Heart right ventricle (tissue), 16 donors: Measurements from ENCODE around the gene SLC9A5. TPM values are rescaled to one million over a fixed set of nuclear protein-coding genes. Genes with fewer than 3 reads are reported as not detected.
A peak's percentile ranks its signal among the peaks of the same experiment; 100 is the strongest.

Source experiments
- ATAC-seq, 8 donors: fragments of 200-7000 bp; cut with Tn5 transposase; one replicate each; pipeline ENCODE4 v1.9.1; 2020; ENCODE audit warnings: mild to moderate bottlenecking in 8 of 8, moderate library complexity in 8 of 8, moderate number of reproducible peaks in 1 of 8
- DNase-seq, 2 donors: peaks; one replicate each; pipeline ENCODE4 v3.0.0-alpha.2; 2020
- H3K27ac ChIP-seq, 10 donors: fragments of 200-600 bp; sonication (generic) in 2 of 10; one replicate each; pipeline versions ENCODE4 v1.5.0 to v1.8.0; 2020 to 2022; ENCODE audit warnings: mild to moderate bottlenecking in 3 of 10
- H3K27me3 ChIP-seq, 7 donors: fragments of 200-600 bp; one replicate each; pipeline ENCODE4 v1.8.0; 2021 to 2022; ENCODE audit warnings: mild to moderate bottlenecking in 2 of 7
- H3K36me3 ChIP-seq, 9 donors: fragments of 200-600 bp; sonication (generic) in 1 of 9; one replicate each; pipeline versions ENCODE4 v1.5.0 to v1.8.0; 2020 to 2022; ENCODE audit warnings: mild to moderate bottlenecking in 2 of 9
- H3K4me1 ChIP-seq, 9 donors: fragments of 200-600 bp; sonication (generic) in 1 of 9; one replicate each; pipeline versions ENCODE4 v1.5.0 to v1.8.0; 2020 to 2022; ENCODE audit warnings: mild to moderate bottlenecking in 4 of 9
- H3K4me3 ChIP-seq, 10 donors: fragments of 200-600 bp; sonication (generic) in 2 of 10; one replicate each; pipeline versions ENCODE4 v1.5.0 to v1.8.0; 2020 to 2022; ENCODE audit warnings: mild to moderate bottlenecking in 7 of 10, moderate library complexity in 2 of 10
- H3K9me3 ChIP-seq, 11 donors: fragments of 200-600 bp in 10 of 11; sonication (generic) in 2 of 11; one replicate each; pipeline versions ENCODE4 v1.5.0 to v1.8.0; 2013 to 2022; ENCODE audit warnings: mild to moderate bottlenecking in 2 of 11, control low read depth in 1 of 11, moderate library complexity in 1 of 11
- WGBS, 2 donors: extraction: QIAGEN DNeasy Blood & Tissue Kit; methylation state at CpG; one replicate each; pipeline ENCODE4 v1.1.7; 2013; ENCODE audit warnings: inconsistent platforms in 1 of 2; 5-methylcytosine and 5-hydroxymethylcytosine counted together
- intact Hi-C, 10 donors: fragments of 100-400 bp; cut with DNase I; formaldehyde crosslinking; loops; one replicate each; pipeline versions ENCODE4 v1.11.1 to v1.14.2; 2022
- polyA plus RNA-seq, 2 donors: library from polyadenylated mRNA; stranded (reverse); fragments of 200-250 nt; gene quantifications; one replicate each; pipeline ENCODE4 v1.2.3, GENCODE V29; 2013
- total RNA-seq, 10 donors: library from RNA; stranded (reverse); fragmentation: NEBNext Ultra II Directional in 3 of 10; extraction: Animal tissue kit (Norgen Biotek cat#: 25700) in 3 of 10; gene quantifications; one replicate each; pipeline versions ENCODE4 v1.2.1 to v1.2.4, GENCODE V29; 2021 to 2023
- TF ChIP-seq, protein P1 (sequence below), 9 donors: fragments of 200-600 bp; sonication (generic) in 2 of 9; IDR thresholded peaks; one replicate each; pipeline versions ENCODE4 v1.5.0 to v1.8.0; 2021 to 2022; ENCODE audit warnings: antibody characterized with exemption in 9 of 9, mild to moderate bottlenecking in 5 of 9, moderate library complexity in 1 of 9
- donor health status: Arrhythmogenic right ventricular cardiomyopathy.
- donor health status: ischemic (EF 13 %, LVEDD 7.1; RV severe dilation, severe dysfunction).
- donor health status: healthy with polysubstance abuse.
- donor health status: DM: no; HTN: yes; CAD: no.
- donor health status: DM: no; HTN: no; CAD: no.
- donor health status: ischemic (EF 25% LVEDD 6.9; RV normal size, moderate dysfunction).
- donor health status: ischemic (EF 25% LVEDD 5.7; RV mildly dilated, moderate dysfunction).
- donor health status: healthy.
- donor health status: DM: yes; HTN: yes; CAD: no.
- donor health status: Ischemic cardiomyopathy.
- donor health status: ischemic (EF 35%, LVEDD 5.7; RV mildly dilated, moderate dysfunction).
- donor health status: nonischemic (EF 11% LVEDD 7.7; RV severe dilation, severe dysfunction).
- donor health status: DM: yes; HTN: yes; CAD: no.
- donor health status: PGD.
- donor health status: ischemic (EF 29% LVEDD 5.4; RV normal size, mild dysfunction).
- donor health status: nonischemic (EF 23%, LVEDD 6.1; RV moderate dilation, normal function).

Gene SLC9A5
- total and polyA plus RNA-seq, 12 donors: 0.26 to 2.4 (median 1.0) TPM

DNA sequence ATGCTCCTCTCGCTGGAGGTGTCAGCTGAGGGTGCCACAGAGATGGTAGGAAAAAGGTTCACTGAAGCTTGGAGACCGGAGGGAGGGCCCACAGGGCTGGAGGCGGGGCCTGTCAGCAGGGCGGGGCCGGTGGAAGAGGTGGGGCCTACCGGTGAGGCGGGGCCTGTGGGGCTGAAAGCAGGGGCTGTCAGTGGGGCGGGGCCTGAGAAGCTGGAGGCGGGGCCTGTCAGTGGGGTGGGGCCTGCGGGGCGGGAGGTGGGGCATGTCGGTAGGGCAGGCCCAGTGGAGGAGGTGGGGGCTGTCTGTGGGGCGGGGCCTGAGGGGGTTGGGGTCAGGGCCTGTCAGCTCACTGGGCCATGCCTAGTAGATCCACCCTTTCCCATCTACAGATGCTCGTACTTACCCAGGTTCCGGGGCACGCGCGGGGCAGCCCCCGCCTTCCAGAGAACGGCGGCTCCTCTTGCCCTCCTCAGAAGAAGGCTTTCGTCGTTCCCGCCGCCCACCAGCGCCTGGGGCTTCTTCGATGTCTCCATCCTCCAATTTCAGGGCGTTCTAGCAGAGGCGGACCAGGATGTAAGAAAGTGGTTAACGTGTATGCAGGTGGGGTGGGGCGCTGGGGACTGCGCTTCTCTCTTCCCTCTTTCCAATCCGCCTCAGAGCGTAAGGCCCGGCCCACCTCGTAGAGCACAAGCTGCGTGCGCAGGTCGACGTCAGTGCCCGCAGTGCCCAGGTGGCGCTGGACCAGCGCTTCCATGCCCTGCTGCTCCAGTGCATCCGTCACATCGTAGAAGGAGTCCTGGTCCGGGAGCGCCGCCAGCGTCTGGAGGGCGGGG lies 12.0 kb upstream of the SLC9A5 start:
- Histone ChIP-seq H3K4me3 (no peak overlapping the region), H3K4me1 (peaks cover 15 to 25% (median 19%) of the 10 kb centered on the region in 9 donors), H3K9me3 (no peaks in the 10 kb centered on the region), H3K36me3 (peaks cover 0 to 90% (median 56%) of the 10 kb centered on the region in 9 donors), H3K27me3 (no peaks in the 10 kb centered on the region), H3K27ac (no peak overlapping the region)
- intact Hi-C loops: no loop called here
- DNase-seq (peak in 1 of 2 donors; percentile 46), ATAC-seq (peak in 5 of 8 donors; percentile 6 to 21 (median 15))
- TF ChIP-seq, protein P1, sequence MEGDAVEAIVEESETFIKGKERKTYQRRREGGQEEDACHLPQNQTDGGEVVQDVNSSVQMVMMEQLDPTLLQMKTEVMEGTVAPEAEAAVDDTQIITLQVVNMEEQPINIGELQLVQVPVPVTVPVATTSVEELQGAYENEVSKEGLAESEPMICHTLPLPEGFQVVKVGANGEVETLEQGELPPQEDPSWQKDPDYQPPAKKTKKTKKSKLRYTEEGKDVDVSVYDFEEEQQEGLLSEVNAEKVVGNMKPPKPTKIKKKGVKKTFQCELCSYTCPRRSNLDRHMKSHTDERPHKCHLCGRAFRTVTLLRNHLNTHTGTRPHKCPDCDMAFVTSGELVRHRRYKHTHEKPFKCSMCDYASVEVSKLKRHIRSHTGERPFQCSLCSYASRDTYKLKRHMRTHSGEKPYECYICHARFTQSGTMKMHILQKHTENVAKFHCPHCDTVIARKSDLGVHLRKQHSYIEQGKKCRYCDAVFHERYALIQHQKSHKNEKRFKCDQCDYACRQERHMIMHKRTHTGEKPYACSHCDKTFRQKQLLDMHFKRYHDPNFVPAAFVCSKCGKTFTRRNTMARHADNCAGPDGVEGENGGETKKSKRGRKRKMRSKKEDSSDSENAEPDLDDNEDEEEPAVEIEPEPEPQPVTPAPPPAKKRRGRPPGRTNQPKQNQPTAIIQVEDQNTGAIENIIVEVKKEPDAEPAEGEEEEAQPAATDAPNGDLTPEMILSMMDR (IDR thresholded peaks at IDR 0.05): no peak
- 82 to 83% methylated on average over 43 to 50 of the region's 50 CpGs for WGBS, 2 donors

DNA sequence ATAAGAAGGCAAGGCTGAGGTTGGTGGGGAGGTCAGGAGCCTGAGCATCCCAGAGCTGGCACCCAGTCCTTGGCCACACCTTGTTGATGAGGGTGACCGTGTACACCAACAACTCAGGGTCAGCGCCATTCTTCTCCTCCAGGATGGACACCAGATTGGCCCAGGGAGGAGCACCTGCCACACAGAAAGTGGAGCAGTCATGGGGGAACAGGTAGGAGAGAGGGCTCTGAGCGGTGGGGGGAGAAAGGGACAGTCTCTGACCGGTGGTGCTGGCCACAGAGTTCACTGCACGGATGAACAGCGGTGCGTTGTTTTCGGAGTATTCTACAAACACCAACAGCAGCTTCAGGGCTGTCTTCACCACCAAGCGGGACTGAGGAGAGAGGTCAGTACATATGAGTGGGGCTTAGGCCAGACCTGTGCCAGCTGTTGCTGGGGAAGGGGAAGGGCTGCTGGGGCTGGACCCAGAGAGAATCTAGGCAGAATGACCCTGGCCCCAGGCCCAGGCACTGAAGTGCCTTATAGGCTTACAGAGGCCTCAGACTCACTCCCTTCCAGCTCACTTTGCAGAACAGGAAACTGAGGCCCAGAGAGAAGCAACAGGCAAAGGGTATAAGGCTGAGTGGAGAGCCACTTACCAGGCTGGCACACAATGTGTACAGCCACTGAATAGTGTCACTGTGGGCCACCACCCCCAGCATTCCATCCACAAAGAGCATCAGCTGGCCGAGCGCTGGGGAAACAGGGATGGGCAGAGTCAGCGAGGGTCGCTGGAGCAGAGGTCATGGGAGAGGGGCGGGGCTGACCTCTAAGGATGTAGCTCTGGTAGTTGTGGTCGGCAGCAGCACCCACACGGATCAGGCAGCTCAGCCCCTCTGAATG lies 11.1 kb upstream of the SLC9A5 start:
- peaks cover 23 to 34% (median 28%) of the 10 kb centered on the region in 9 donors for H3K4me1 ChIP-seq
- no peak for DNase-seq
- intact Hi-C loops: no loop called here
- peaks cover 0 to 84% (median 53%) of the 10 kb centered on the region in 9 donors for H3K36me3 ChIP-seq
- H3K4me3 ChIP-seq: no peak overlapping the region
- H3K27me3 ChIP-seq: no peaks in the 10 kb centered on the region
- ATAC-seq: no peak
- no peaks in the 10 kb centered on the region for H3K9me3 ChIP-seq
- 83 to 84% methylated on average over 16 of the region's 16 CpGs for WGBS, 2 donors
- H3K27ac ChIP-seq: no peak overlapping the region
- TF ChIP-seq, protein P1 (IDR thresholded peaks at IDR 0.05): no peak

DNA sequence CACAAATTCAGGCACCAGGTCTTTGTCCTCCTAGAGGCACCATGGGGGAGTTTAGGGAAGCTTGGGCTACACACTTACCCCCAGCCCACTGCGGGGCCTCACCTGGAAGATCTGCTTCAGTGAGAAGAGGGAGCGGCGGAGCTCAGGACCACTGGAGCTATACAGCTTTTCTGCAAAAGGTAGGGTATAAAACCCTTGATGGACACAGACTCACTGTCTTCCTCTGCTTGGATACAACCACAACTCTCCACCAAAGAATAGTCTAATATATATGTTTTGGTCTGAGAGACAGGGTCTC lies 10.6 kb upstream of the SLC9A5 start:
- no peak for ATAC-seq
- intact Hi-C loops: no loop called here
- TF ChIP-seq, protein P1 (IDR thresholded peaks at IDR 0.05): no peak
- DNase-seq: no peak
- 96 to 100% methylated on average over 3 of the region's 3 CpGs for WGBS, 2 donors
- no peak overlapping the region for H3K27ac ChIP-seq
- no peaks in the 10 kb centered on the region for H3K27me3 ChIP-seq
- peaks cover 0 to 78% (median 53%) of the 10 kb centered on the region in 9 donors for H3K36me3 ChIP-seq
- no peak overlapping the region for H3K4me3 ChIP-seq
- H3K4me1 ChIP-seq: peaks cover 24 to 40% (median 34%) of the 10 kb centered on the region in 9 donors
- no peaks in the 10 kb centered on the region for H3K9me3 ChIP-seq

DNA sequence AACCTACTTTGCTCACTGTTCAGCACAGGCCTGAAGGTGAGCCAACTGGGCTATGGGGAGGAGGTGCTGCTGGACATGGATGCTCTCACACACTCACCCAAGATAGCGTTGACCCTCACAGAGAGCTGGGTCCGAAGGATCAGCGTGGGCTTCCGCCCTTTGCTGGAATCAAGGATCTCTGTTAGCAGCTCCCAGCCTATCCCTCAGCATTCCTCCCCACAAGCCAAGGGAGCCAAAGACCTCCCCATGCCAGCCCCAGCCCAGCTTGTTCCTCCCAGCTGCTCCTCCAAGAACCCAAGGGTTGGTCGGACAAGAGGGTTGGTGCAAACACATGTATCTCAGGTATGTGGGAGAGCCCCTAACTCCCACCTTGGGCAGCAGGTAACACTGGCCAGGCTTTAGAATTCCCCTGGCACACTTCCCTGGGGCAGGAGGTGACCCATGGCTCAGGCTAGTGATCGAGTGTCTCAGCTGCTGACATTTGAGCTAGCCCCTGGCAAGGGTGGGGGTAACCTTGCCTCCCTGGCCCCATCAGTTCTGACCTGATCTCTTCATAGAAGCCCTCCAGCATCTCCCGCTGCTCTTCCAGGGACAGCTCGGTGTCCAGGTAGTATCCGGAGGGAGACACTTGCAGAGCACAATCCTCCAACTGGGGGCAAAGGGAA lies 9.8 kb upstream of the SLC9A5 start:
- 94 to 95% methylated on average over 9 of the region's 9 CpGs for WGBS, 2 donors
- intact Hi-C loops: no loop called here
- TF ChIP-seq, protein P1 (IDR thresholded peaks at IDR 0.05): no peak
- no peak overlapping the region for H3K4me3 ChIP-seq
- H3K4me1 ChIP-seq: peaks cover 30 to 47% (median 41%) of the 10 kb centered on the region in 9 donors
- DNase-seq (no peak), ATAC-seq (no peak)
- peaks cover 0 to 71% (median 49%) of the 10 kb centered on the region in 9 donors for H3K36me3 ChIP-seq
- no peak overlapping the region for H3K27ac ChIP-seq
- no peaks in the 10 kb centered on the region for H3K9me3 ChIP-seq
- no peaks in the 10 kb centered on the region for H3K27me3 ChIP-seq
